Measurements from ENCODE around the gene TEX26.
"Not testable (repeated sequence)": the region's sequence is repeated elsewhere in the genome, so short reads cannot be mapped to it uniquely, and the experiment has no call there.

Gene TEX26

DNA sequence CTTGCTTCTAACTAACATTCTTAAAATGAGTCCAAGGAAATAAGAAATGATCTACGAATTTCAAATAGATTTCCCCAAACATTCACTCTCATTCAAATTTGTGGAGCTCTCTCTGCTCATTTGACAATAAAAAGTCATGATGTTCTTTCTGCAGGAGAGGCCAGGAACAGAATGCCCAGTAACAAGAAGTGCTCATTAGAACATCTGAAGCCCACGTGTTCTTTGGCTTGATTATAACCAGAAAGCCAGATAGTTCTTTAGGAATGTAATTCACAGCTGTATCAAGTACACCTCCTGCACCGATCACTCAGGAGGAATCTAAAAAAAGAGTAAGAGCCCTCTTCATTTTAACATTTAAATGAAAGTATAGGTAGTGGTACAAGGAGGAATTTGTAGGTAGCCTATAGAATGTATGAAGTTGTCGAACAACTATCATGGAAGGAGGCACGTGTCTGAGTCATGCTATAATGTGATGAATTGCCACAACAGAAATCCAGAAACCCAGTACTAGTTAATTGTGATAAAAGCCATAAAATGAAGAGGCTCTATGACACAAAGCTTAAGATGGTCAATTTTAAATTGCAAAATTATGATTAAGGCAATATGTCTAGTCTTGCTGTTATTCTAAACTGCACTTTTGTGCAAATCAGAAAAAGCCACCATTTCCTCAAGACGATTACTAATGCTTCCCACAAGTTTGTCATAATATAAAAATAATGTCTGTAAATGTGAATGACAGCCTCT, 13.6 kb upstream of the TEX26 start:
- no peak for DNase-seq (ENCODE audit: low spot score)

DNA sequence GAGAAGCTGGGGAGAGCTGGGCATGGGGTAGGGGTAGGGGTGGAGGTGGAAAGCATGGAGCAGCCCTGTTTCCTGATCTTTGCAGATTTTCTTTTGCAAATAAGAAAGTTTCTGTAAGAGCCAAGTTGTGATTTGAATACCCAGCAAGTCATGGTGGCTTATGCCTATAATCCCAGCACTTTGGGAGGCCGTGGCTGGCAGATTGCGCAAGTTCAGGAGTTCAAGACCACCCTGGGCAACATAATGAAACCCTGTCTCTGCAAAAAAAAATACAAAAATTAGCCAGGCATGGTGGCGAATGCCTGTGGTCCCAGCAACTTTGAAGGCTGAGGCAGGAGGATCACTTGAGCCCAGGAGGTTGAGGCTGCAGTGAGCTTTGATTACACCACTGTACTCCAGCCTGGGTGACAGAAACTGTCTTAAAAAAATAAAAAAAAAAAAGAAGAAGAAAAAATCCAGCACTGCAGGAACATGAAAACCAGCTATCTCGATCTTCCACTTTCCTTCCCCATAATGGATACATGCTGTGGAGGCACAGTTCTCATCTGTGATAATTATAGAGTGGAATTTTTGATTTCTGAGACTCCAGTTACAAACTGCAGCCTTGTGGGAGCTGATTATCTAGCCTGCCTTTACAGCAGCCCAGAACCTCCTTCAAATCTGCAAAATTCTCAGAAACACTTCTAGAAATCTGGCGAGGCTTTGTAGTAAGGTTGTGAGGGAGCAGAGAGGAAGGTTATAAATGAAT, 12.1 kb upstream of the TEX26 start:
- DNase-seq (ENCODE audit: low spot score), result no peak

DNA sequence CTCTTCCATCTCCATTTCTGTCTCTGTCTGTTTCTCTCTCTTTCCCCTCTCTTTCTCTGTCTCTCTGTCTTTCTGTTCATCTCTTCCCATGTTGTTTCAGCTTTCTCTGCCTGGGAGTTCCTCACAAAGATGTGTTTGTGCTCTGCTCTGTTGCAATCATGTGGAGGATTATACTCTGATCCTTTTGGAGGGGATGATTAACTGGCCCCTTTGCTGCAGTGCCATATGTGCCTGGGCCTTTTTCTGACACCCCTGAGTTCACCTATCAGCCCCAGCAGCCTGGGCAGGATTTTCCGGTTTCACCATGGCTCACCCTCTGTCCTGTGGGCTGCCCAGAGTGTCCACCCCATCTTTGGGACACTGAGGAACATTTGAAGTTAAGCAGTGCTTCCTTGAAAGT, 9.0 kb upstream of the TEX26 start:
- DNase-seq (ENCODE audit: low spot score), result no peak

DNA sequence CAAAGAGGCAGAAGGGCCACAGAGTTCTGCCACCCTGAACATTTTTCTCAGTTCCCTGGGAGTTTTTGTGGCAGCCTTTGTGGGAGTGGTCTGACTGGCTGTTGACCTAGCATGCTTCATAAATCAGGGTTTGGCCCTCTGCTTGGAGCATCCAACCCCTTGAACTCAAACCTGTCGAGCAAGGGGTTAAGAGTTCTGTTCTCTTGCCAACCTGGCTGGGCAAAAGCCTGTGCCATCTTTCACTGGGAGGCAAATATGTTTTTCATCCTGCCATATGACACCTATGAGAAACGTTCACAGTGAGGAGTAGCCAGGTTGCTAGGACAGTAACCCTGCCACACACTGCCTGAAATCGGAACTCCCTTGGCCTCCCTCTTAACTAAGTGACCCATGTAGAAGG, 7.7 kb upstream of the TEX26 start:
- DNase-seq (ENCODE audit: low spot score), result no peak

DNA sequence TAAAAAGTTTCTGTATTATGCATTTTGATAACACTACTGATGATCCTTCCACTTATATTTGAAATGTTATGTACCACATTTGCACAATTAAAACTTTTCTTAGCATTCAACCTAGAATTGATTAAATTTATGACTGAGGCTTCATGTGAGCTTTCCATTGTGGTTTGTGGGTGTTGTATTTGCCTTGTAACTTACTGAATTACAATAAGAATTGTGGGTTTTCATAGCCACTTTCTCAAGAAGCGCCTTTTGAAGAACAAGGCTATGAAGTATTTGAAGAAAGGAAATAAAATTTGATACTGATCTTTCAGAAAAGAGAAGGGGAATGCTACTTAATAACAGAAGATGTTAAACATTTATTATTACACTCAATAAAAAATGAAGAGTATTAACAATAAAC, 7.0 kb upstream of the TEX26 start:
- DNase-seq (ENCODE audit: low spot score), result no peak

DNA sequence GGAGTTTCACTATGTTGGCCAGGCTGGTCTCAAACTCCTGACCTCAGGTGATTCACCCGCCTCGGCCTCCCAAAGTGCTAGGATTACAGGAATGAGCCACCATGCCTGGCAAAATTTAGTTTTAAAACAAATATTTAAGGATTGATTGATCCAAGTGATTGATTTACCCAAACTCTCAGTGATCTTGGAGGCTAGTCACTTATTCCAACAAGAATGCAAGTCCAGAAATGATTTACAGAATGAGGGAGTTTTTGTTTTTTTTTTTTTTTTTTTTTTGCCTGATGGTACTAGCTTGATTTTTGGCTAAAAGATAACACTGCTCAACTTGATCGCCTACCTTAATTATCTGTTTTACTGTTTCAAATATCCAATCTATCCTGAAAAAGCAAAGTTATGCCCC, 5.7 kb upstream of the TEX26 start:
- no peak for DNase-seq (ENCODE audit: low spot score)

DNA sequence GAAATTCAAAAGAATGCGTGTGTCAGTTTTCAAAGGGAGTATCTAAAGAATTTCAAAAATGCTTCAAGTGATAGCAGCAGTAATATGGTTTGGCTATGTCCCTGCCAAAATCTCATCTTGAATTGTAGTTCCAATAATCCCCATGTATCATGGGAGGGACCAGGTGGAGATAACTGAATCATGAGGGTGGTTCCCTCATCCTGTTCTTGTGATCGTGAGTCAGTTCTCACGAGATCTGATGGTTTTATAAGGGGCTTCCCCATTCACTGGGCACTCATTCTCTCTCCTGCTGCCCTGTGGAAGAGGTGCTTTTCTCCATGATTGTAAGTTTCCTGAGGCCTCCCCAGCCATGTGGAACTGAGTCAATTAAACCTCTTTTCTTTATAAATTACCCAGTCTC, 5.3 kb upstream of the TEX26 start:
- not testable (repeated sequence) for DNase-seq (ENCODE audit: low spot score)

DNA sequence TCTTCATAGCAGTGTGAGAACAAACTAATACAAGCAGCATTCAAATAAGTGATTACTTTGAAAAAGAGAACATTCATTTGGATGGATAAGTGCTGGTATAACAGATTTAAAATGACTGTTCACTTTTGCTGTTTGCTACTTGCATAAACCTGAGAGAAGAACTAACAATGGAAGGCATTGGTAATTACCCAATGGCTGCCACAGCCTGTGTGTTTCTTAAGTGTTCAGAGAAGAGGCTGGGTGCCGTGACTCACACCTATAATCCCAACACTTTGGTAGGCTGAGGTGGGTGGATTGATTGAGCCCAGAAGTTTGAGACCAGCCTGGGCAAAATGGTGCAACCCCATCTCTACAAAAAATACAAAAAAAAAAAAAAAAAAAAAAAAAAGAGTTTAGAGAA, 4.9 kb upstream of the TEX26 start:
- no peak for DNase-seq (ENCODE audit: low spot score)

DNA sequence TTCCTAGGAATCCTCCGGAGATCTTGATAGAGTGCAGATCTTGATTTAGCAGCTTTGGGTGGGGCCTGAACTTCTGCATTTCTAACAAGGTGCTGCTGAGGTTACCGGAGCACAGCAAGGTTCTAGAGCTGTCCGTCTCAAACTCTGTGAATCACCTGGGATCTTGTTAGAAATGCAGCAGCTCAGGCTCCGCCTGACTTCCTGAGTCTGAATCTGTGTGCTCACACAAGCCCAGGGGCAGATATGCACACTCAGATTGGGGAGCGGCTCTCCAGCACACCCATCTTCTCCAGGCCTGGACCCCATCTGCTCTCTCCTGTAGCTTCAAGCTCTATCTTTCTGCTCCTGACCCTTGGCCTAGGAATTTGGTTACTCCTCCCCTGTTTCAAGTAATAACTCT, 3.5 kb upstream of the TEX26 start:
- DNase-seq (ENCODE audit: low spot score), result no peak

DNA sequence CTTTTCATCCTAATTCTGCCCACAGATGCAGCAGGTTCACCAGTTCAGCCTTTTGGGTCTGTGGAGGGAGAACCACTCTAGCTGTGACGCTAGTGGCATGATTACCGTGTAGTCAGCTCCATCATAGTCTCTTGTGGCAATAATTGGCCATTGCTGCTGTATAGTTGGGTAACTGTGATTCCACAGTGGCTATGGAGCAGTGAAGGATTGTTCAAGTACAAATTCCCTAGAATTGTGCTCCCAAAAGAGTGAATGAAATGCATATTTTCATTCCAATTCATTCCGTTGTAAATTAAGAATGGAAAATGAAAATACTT, 856 bp downstream of the TEX26 start:
- no peak for DNase-seq (ENCODE audit: low spot score)

DNA sequence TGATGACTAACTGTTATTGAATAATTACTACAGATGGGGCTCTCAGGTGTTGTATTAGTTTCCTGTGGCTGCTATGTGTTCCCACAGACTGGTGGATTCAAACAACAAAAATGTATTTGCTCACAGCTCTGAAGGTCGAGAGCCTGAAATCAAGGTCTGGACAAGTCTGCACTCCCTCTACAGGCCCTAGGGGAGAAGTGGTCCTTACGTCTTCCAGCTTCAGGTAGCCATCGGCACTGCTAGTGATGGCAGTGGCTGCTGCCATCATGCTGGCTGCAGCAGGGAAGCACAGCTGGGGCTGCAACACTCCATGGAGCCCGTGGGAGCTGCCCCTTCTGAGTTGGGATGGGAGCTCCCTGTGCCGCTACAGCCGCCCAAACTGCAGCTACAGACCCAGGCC, 1.9 kb downstream of the TEX26 start:
- DNase-seq (ENCODE audit: low spot score), result no peak

DNA sequence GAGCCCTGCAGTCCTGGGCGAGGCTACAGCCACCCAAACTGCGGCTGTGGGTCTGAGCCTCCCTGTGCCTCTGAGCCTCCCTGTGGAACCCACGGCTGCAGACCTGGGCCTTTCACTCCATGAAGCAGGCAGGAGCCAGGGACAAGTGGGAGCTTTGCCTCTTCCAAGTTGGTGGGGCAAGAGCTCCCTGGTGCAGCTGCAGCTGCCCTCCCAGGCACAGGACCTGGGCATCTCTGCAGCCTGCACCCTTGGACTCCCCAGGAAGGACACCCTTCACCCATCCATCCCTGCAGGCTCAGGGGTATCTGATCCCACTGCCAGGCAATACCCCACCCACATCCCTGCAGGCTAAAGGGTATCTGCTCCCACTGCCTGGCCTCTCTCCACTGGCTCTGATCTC, 2.3 kb downstream of the TEX26 start:
- DNase-seq (ENCODE audit: low spot score), result no peak

DNA sequence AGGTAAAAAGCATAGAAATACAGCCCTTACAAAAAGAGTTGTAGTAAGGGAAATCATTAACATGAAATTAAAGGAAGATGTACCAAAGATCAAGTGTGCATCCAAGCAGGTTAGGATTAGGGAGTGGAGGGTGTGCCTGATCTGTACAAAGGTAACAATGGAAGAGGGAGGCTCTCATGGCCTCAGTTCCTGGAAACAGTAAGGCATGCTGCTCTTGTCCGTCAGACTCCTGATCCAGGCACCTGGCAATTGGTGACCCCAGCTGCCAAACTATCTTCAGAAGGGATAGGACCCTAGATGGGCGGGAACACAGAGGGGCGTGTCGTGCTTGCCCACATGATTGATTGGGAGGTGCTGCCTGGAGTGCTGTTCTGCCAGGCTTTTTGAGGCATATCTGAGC, 4.5 kb downstream of the TEX26 start:
- DNase-seq (ENCODE audit: low spot score), result no peak

DNA sequence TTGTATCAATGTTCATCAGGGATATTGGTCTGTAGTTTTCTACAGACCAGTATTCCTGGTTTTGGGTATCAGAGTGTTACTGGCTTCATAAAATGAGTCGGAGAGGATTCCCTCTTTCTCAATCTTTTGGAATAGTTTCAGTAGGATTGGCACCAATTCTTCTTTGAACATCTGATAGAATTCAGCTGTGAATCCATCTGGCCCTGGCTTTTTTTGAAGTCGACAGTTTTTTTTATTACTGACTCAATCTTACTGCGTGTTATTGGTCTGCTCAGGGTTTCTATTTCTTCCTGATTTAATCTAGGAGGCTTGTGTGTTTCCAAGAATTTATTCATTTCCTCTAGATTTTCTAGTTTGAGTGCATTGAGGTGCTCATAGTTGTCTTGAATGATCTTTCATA, 11.4 kb downstream of the TEX26 start:
- DNase-seq (ENCODE audit: low spot score), result no peak

DNA sequence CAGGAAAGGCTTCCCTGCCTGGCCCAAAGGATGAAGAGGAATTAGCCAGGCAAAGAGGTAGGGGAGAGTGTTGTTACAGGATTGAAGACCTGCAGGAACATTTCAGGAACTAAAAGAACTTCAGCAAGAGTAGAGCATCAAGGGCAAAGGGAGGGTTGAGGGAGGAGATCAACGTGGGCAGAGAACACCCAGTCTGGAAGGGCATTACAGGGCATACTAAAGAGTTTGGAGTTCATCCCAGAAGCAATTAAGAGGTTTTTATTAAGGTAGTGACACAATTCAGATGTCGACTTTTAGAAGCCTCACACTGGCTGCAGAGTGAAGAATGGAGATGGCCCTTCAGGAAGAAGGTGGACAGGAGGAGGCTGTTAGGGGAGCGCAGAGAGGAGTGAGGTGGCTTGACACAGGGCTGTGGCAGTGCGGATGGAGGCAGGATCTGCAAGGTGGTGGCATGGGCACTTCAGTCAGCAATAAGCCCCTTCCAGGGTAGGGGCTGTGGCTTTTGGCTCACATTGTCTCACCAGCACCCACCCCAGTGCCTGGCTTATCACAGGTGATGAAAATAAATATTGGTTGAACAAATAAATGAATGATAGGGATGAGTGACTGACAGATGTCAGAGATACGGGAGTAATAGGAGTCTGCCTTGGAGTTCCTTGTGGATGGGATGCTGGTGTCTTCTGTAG, 24.9 kb downstream of the TEX26 start:
- no peak for DNase-seq (ENCODE audit: low spot score)

DNA sequence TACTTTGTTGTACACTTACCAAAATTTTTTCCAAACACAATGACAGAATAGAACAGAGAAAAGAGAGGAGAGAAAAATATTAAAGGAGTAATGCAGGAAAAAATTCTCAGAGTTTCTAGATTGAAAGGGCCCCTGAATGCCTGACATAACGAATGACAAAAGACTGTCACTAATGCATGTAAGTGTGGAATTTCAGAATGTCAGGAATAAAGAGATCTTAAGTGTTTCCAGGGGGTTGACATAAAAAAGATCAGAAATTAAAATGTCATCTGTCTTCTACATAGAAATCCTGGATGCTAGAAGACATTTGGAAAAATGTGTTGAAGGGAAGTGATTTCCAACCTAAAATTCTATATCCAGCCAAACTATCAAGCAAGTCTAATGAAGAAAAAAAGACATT, 27.2 kb downstream of the TEX26 start:
- no peak for DNase-seq (ENCODE audit: low spot score)

DNA sequence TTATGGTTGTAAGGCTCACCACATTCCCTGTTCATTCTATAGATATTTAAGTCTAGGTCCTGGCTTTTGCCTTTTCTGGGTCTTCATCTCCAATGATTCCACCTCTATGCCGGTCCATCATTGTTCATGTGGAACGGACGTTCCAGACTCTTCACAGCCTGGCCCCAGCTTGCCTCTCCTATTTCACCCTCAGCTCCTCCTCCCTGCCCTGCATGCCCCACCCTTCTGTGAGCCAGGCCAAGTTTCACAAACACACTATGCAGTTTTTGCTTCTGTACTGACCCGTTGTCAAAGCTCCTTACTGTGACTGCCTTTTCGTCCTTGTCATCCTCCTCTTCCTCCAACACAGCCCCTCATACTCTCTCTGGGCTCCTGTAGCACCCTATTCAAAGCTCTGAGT, 31.3 kb downstream of the TEX26 start:
- DNase-seq (ENCODE audit: low spot score), result peak; percentile 55

DNA sequence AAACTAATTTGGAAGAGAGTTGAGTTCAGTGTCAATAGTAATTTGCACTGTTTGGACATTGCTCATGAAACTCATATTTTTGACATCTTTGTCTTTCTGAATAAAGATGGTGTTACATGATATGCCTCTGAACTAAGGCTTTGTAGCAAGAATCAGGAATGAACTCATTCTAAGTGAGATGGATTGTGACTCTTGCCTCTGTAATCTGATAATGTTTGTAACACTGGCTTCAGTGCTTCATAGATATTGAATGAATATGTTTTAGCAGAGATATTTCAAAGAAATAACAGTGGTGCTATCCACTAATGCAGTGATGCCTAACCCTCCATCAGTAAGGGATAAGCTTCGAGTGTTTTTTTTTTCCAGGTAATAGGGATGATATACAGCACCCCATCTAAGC, 32.9 kb downstream of the TEX26 start:
- no peak for DNase-seq (ENCODE audit: low spot score)

DNA sequence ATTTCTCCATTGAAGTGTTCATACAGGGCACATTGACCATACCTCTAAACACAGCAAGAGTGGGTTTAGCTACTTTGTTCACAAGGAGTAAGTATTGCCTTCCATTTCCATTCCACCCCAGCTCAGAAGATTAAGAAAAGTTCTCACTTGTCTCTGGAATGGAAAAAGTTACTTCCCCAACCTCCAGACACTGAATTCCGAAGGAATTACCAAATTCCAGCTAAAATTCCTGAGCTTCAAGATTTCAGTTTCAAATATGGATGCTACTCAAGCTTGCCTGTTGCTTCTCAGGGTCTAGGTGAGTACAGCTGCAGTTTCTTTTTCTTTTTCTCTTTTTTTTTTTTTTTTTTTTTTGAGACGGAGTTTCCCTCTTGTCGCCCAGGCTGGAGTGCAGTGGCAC, 33.6 kb downstream of the TEX26 start:
- DNase-seq (ENCODE audit: low spot score), result no peak

DNA sequence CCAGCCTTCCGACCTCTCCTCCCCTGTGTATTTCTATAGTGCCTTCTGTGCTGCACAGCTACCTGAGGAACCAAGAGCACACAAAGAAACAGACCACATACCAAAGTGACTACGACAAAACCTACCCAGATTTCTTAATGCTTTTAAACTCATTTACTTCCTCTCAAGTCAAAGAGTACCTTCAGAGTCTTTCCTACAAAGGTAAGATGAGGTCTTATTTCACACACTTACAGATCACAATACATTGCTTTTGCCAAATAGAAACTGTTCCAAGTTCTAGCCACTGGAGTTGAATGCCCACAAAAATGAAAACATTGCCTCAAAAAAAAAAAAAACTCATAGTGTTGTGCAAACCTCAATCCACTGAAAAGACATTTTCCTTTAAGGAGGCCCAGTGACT, 36.4 kb downstream of the TEX26 start:
- peak; percentile 26 for DNase-seq (ENCODE audit: low spot score)

DNA sequence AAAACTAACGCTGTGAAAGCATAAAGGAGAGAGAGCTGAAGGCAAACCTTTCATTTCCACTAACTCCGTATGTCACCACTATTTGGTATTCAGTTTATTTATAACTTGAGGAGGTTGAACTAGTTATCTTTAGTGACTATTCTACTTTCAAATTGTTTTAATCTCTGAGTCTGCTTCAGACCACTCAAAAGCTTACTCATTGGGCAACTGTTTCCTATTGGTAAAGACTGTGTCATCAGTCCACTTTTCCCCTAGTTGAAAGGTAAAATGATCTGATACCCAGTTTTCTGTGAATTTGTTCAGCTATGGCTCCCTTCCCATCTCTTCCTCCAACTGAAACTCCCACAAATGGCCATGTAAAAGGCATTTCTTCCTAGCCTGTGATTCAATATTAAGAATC, 39.1 kb downstream of the TEX26 start:
- no peak for DNase-seq (ENCODE audit: low spot score)

DNA sequence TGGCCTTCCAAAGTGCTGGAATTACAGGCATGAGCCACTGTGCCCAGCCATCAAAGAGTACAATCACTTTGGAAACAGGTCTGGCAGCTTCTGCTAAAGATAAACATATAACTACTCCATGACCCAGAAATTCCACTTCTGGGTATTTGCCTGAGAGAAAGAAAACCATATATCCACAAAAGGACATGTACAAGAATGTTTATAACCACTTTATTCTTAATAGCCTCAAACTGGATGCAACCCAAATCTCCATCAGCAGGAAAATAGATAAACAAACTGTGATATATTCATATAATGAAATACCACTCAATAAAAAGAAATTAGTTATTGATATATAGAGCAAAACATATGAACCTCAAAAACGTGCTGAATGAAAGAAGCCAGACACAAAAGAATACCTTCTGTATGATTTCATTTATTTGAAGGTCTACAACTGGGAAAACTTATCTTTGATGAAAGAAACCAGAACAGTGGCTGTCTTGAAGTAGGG, 40.5 kb downstream of the TEX26 start:
- no peak for DNase-seq (ENCODE audit: low spot score)

DNA sequence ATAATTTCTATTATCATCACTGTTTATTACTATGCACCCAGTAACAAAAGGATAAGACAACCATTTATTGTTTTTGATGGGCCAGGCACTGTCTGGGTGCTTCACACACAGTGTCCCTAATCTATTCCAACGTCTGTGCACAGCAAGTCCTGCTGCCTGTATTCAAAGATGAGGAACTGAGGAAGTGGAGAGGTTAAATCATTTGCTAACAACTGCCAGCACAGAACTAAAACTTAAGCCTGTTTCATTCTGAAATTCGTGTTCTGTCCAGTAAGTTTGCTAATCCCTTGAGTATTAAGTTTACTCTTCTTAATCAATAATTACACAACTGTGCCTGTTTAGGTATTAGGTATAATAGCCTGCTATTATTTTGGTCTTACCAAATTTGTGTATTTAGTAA, 41.9 kb downstream of the TEX26 start:
- DNase-seq (ENCODE audit: low spot score), result no peak
